ENCODE data around the gene TNPO1. TPM values are rescaled to one million over a fixed set of nuclear protein-coding genes. Genes with fewer than 3 reads are reported as not detected.
A peak's percentile ranks its signal among the peaks of the same experiment; 100 is the strongest.

The TNPO1 gene
- polyA plus RNA-seq, 2 of the 4 experiments (the other 2 are of a cell fraction) = 199 to 350 TPM

GRCh38 chr5:72947498-72947897, 131.0 kb downstream of the TNPO1 start:
- Histone ChIP-seq H3K4me1 (peaks cover 17% of the 10 kb centered on the region), H3K9me3 (no peaks in the 10 kb centered on the region), H3K4me3 (no peak overlapping the region), H3K27ac (no peak overlapping the region; a peak in 1 of 6 replicates), H3K4me2 (no peak overlapping the region)
- CTCF ChIA-PET = interaction anchor here (1.6 kb wide), 1 partner anchor 135 kb away, joined by 4 read pairs; no protein-coding TSS in a partner anchor
- TF ChIP-seq JUN (IDR thresholded peaks at IDR 0.05) (no peak), CTCF (IDR thresholded peaks at IDR 0.05) (no peak), HOXB5 (CRISPR knock-in tag; IDR thresholded peaks at IDR 0.05) (no peak), HOXA7 (CRISPR knock-in tag; IDR thresholded peaks at IDR 0.05) (no peak), USF2 (IDR thresholded peaks at IDR 0.05) (no peak), HMGXB4 (CRISPR knock-in tag; IDR thresholded peaks at IDR 0.05; ENCODE audit: borderline replicate concordance) (no peak), SMC3 (IDR thresholded peaks at IDR 0.05) (no peak), CEBPB (IDR thresholded peaks at IDR 0.05) (no peak), PHF8 (IDR thresholded peaks at IDR 0.05; ENCODE audit: borderline replicate concordance, low read depth) (no peak), ZNF302 (CRISPR knock-in tag; IDR thresholded peaks at IDR 0.05) (no peak), MAX (IDR thresholded peaks at IDR 0.05) (no peak), KDM5A (IDR thresholded peaks at IDR 0.05) (no peak), BHLHE40 (IDR thresholded peaks at IDR 0.05; ENCODE audit: low read depth, low read length) (no peak), EP300 (IDR thresholded peaks at IDR 0.05) (no peak)
- TF ChIP-seq, protein P1, sequence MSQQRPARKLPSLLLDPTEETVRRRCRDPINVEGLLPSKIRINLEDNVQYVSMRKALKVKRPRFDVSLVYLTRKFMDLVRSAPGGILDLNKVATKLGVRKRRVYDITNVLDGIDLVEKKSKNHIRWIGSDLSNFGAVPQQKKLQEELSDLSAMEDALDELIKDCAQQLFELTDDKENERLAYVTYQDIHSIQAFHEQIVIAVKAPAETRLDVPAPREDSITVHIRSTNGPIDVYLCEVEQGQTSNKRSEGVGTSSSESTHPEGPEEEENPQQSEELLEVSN (IDR thresholded peaks at IDR 0.05; ENCODE audit: borderline replicate concordance, low read depth) = no peak
- no peak for FAIRE-seq
- POLR2A ChIA-PET = no interaction called here
- no peak for ATAC-seq
- DNase-seq (ENCODE audit: low read depth in 1 of 2, low spot score in 1 of 2) = no peak

DNA sequence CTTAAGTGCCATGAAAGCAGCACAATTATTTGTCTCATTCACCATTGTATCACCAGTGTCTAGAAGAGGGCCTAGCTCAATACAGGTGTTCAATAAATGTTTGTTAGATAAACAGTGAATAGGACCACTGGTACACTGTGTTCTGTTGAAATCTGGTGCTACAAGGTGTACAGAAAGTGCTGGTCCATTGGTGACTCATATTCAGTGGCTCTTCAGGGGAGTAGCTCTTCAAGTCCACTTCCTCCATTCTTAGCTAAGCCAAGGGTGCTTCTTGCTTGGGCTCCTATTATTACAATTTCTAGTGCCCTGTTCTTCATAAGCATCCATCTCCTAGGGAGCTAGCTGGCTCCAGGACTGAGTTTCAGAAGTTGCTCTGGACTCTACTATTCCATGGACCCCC, 133.0 kb downstream of the TNPO1 start:
- no peak for FAIRE-seq
- no peak overlapping the region; the same call in 2 of the 3 replicates for H3K4me2 ChIP-seq

More for the DNA sequence above, 133.0 kb downstream of the TNPO1 start:
- H3K4me1 ChIP-seq = peaks cover 30% of the 10 kb centered on the region
- ATAC-seq = 0 out of 6 replicates have a peak, but pooled peaks of 1 of the 2 experiments have one; percentile 9
- no peaks in the 10 kb centered on the region for H3K9me3 ChIP-seq
- no peak for DNase-seq (ENCODE audit: low read depth in 1 of 2, low spot score in 1 of 2)
- no peak overlapping the region for H3K4me3 ChIP-seq
- H3K27ac ChIP-seq = peak overlapping the region in 1 of 2 experiments; percentile 55; a peak in 1 of 6 replicates
- no peak for TF ChIP-seq TP53 (CRISPR knock-in tag; IDR thresholded peaks at IDR 0.05)
- TF ChIP-seq CHD4 (IDR thresholded peaks at IDR 0.05; ENCODE audit: borderline replicate concordance) = no peak
- TF ChIP-seq NFE2L2 (conservative IDR thresholded peaks at IDR 0.05; ENCODE audit: low read length) = no peak
- no peak for TF ChIP-seq EHMT2 (IDR thresholded peaks at IDR 0.05; ENCODE audit: low read depth)
- TF ChIP-seq JUN (IDR thresholded peaks at IDR 0.05) = no peak
- TF ChIP-seq, protein P2, sequence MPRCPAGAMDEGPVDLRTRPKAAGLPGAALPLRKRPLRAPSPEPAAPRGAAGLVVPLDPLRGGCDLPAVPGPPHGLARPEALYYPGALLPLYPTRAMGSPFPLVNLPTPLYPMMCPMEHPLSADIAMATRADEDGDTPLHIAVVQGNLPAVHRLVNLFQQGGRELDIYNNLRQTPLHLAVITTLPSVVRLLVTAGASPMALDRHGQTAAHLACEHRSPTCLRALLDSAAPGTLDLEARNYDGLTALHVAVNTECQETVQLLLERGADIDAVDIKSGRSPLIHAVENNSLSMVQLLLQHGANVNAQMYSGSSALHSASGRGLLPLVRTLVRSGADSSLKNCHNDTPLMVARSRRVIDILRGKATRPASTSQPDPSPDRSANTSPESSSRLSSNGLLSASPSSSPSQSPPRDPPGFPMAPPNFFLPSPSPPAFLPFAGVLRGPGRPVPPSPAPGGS (IDR thresholded peaks at IDR 0.05) = no peak
- no peak for TF ChIP-seq RFX5 (IDR thresholded peaks at IDR 0.05)
- no peak for TF ChIP-seq USF2 (IDR thresholded peaks at IDR 0.05)
- no peak for TF ChIP-seq HOXB5 (CRISPR knock-in tag; IDR thresholded peaks at IDR 0.05)
- TF ChIP-seq PHF8 (IDR thresholded peaks at IDR 0.05; ENCODE audit: borderline replicate concordance, low read depth) = no peak
- TF ChIP-seq ZC3H11A (IDR thresholded peaks at IDR 0.05) = no peak
- no peak for TF ChIP-seq CHD2 (IDR thresholded peaks at IDR 0.05; ENCODE audit: low read length, partially characterized antibody)
- TF ChIP-seq ZNF302 (CRISPR knock-in tag; IDR thresholded peaks at IDR 0.05) = no peak
- no peak for TF ChIP-seq REST (IDR thresholded peaks at IDR 0.05)
- no peak for TF ChIP-seq MAX (IDR thresholded peaks at IDR 0.05)
- no peak for TF ChIP-seq RNF2 (IDR thresholded peaks at IDR 0.05; ENCODE audit: borderline replicate concordance, low read depth)
- no peak for TF ChIP-seq SMC3 (IDR thresholded peaks at IDR 0.05)
- ChIA-PET CTCF (interaction anchor here (0.6 to 2.5 kb wide), 4 partner anchors 9 to 252 kb away, joined by 4 to 6 read pairs (median 4); no protein-coding TSS in a partner anchor), POLR2A (no interaction called here)

Data from A549 (cell line).